Measurements from ENCODE around the gene BPGM. TPM values are rescaled to one million over a fixed set of nuclear protein-coding genes. Genes with fewer than 3 reads are reported as not detected.

Gene BPGM
- 60.4 TPM for total RNA-seq

GRCh38 chr7:134646425-134647305 lies at the start of gene BPGM:
BPGM (plus strand) TSS chr7:134646853; CDS start chr7:134661508, 14,655 bp downstream.

Other genes with a start within 250 kb of the BPGM start
- 63.7 TPM for gene AKR1B1, start 187.8 kb upstream of the BPGM start, total RNA-seq
- gene AKR1B10, start 119.3 kb upstream of the BPGM start, total RNA-seq = not detected
- gene AKR1B15, start 97.7 kb upstream of the BPGM start, total RNA-seq = not detected
- gene CALD1, start 132.8 kb downstream of the BPGM start, total RNA-seq = 43.6 TPM

All from diencephalon (tissue), 1 donor.